CD1c-positive myeloid dendritic cell (primary cell): ENCODE data around the gene ACSF3.
"Not testable (repeated sequence)": the region's sequence is repeated elsewhere in the genome, so short reads cannot be mapped to it uniquely, and the experiment has no call there.

Source experiments
- DNase-seq: peaks from one replicate; pipeline ENCODE4 v3.0.0-alpha.2; 2016; ENCODE audit errors: extremely low spot score

The ACSF3 gene

DNA sequence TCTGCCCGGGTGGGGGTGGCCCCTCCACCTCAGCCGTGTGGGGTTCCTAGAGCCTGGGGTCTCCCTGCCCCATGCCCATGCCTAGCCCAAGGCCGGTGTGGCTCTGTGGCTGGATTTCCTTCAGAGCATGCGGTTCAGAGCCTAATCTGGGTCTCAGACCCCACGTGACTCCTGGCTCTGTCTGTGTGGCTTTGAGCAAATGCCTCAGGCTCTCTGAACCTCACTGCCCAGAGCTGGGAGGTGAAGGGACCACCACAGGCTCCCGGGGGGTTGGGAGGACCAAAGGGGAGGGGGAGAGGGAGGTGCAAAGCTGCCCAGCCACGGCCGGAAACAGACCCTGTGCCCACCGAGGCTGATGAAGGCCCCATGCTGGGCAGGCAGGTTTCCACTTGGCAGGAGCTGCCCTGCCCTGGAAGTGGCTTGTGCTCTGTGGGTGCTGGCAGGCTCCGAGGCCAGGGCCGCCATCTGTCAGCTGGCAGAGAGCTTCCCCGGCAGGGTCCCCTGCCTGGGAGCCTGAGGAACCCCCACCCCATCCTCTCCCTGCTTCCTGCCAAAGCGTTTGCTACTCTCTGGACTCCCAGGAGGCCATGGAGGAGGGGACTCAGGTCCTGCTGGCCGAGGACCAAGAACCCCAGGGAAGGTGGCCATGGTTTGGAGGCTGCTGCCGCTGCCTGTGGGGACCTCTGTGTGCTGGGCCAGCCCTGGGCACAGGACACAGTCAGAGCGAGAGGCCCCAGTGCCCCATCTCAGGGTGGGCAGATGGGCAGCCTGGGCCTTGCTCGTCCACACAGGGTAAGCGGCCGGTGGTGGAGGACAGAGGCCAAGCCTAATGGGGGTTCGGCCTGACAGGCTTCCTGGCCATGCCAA is 81.9 kb downstream of the ACSF3 start:
- no peak for DNase-seq

DNA sequence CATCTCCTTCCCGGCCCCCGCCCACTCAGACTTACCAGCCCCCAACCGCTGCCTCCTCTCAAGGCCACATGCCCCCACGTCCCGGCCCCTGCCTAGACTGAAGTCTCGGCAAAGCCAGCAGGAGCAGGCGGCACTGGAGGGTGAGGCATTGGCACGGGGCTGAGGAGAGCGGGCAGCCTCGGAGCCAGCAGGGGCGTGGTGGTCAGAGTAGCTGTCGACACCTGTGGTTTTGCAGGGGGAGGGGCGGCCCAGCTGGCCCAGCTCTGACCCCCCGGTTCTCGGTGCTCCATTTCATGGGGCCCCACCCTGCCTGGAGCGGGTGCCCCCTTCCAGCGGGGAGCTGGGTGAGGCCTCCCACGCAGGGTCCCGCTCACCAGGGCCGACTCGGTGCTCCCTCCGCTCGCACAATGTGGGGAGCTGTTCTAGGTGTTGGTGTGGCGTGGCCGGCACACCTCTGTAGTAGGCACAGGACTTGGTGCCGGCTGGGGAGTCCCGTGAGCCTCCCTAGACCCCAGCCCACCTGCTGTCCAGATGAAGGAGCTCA is 82.6 kb downstream of the ACSF3 start:
- no peak for DNase-seq

DNA sequence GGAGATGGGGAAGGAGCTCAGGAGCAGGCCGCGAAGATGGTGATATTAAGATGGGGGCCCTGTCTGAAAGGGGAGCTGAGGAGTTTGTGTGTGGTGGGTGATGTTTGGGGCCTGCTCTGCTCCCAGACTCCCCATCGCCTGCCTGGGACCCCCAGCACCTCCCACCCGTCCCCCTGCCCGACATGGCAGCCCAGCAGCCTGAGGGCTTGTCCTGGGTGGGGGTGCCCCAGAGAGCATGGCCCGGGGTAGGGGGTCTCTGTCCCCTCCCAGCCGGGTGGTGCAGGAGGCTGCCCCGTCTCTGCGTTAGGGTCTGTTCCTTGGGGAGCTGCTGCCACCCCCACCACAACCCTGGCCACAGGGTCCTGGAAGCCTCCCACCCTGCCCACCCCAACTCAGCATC is 83.1 kb downstream of the ACSF3 start:
- no peak for DNase-seq

GRCh38 chr16:89177501-89177900 is 83.8 kb downstream of the ACSF3 start:
- DNase-seq = no peak

DNA sequence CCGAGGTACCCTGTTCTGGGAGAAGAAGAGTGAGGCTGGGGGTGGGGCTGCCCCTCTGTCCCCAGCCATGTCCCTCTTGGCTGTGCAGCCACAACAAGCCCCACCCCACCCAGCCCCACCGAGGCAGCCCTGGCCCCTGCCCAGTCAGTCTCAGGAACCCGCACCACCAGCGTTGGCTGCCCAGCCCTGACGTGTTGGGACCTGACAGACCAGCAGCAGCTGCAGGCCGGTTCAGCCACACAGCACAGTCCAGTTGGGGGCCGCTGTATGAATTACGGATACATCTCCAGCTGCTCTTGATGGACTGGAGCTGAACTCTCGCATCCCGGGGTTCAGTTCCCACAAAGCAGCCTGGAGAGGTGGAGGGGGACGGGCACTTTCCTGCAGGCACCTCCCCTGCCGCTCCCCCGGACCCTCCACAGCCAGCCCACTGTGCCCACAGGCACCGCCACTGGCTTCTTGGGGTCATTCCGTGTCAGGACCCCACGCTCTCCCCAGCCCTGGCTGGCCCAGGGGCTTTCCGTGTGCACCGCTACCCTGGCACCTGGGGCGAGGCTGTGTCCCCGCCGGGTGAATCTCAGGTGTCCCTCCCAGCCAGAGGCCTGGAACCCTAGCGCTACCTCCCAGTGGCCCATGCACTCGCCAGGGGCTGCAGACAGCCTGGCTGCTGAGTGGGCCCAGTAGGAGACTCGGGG is 84.9 kb downstream of the ACSF3 start:
- DNase-seq = no peak

DNA sequence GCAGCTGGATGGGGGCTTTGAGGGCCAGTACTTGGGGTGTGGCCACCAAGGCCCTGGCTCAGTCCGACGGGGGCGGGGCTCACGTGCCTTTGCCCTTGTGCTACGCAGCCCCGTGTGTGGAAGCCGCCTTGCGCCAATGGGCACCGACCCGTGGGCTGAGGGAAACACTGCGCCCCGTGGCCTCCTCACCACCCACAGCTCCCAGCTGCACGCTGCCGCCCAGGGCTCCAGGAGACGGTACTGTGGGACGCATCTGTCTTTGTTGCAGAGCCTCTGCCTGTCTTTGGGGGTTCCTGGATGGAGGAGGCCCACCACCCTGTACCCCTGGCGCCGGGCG is 85.5 kb downstream of the ACSF3 start:
- no peak for DNase-seq

DNA sequence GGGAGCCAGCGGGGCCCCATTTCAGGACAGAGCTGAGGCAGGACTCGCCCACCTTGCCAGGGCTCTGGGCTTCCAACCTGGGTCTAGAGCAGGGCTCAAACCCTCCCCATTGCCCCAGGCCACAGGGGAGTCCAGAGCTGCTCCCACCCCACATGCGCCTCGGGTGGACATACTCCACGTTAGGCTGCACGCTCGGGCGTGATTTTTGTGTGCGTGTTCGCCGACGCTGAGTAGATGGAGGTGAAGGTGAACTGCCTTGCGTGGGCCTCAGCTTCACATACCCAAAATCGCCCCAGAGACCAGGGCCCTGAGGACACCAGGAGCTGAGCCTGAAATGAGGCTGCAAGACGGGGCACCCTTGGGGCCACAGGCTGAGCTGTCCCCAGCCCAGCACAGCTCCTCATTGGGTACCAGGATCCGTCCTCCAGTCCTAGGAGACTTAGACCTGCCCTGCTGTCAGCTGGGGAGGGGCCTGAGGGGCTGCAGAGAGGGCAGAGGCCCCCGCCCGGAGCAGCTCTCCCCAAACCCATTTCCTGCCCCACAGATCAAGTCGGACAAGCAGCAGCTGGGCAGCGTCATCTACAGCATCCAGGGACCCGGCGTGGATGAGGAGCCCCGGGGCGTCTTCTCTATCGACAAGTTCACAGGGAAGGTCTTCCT is 86.1 kb downstream of the ACSF3 start:
- DNase-seq = no peak

DNA sequence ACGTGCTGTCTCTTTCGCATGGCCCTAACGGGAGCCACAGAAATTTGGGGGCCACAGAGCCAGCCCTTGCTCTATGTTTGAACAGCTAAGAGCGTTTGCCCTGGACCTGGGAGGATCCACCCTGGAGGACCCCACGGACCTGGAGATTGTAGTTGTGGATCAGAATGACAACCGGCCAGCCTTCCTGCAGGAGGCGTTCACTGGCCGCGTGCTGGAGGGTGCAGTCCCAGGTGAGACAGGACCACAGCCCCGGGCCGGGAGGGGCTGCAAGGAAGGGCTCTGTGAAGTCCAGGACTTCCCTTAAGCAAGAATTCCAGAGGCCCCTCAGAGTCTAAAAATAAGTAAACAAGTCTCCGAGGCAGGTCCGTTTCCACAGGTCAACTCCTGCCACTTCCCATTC is 89.8 kb downstream of the ACSF3 start:
- no peak for DNase-seq

GRCh38 chr16:89183975-89184676 is 90.5 kb downstream of the ACSF3 start:
- no peak for DNase-seq

DNA sequence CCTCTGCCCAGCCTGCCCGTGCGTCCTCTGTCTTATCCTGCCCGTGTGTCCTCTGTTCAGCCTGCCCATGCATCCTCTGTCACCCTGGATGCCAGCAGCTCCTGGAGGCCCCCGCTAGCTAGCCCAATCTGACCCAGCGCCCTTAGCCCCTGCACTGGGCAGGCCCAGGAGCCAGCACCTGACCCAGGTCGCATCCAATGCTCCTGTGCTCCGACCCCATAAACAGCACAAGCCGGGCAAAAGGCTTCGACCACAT is 91.0 kb downstream of the ACSF3 start:
- DNase-seq = no peak

DNA sequence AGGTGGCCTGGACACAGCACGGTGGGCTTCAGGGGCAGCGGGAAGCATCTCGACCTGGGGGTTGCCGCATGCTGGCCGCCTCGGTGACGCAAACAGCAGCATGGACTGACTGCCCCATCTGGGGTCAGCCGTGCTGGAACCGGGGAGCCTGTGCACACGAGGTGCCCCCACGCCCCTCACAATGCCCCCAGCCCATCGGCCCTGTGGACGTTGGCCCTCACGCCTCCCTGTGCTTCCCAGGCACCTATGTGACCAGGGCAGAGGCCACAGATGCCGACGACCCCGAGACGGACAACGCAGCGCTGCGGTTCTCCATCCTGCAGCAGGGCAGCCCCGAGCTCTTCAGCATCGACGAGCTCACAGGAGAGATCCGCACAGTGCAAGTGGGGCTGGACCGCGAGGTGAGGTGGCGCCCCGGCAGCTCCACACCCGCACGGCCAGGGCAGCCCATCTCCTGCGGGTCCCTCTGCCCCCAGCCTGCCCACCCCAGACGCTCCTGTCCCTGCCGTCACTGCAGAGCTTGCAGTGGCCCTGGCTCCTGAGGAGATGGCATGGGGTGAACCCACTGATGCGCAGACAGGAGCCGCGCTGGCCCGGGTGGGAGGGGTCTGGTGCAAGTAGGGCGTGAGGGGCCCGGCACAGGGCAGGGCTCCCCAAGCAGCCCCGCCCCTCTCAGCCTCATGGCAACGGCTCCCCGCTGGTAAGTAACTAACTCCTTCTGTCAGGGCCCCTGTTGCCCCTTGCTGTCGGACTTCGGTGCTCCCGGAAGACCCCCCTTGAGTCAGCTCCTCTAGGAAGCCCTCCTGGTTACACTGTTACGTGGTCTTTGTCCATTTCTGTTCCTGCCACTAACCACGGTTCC is 91.5 kb downstream of the ACSF3 start:
- DNase-seq = no peak

DNA sequence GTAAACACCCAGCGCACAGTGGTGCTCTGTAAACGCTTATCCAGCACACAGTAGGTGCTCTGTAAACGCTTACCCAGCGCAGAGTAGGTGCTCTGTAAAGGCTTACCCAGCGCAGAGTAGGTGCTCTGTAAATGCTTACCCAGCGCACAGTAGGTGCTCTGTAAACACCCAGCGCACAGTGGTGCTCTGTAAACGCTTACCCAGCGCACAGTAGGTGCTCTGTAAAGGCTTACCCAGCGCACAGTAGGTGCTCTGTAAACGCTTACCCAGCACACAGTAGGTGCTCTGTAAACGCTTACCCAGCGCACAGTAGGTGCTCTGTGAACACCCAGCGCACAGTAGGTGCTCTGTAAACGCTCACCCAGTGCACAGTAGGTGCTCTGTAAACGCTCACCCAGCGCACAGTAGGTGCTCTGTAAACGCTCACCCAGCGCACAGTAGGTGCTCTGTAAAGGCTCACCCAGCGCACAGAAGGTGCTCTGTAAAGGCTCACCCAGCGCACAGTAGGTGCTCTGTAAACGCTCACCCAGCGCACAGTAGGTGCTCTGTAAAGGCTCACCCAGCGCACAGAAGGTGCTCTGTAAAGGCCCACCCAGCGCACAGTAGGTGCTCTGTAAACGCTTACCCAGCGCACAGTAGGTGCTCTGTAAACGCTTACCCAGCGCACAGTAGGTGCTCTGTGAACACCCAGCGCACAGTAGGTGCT is 92.4 kb downstream of the ACSF3 start:
- DNase-seq = not testable (repeated sequence)

DNA sequence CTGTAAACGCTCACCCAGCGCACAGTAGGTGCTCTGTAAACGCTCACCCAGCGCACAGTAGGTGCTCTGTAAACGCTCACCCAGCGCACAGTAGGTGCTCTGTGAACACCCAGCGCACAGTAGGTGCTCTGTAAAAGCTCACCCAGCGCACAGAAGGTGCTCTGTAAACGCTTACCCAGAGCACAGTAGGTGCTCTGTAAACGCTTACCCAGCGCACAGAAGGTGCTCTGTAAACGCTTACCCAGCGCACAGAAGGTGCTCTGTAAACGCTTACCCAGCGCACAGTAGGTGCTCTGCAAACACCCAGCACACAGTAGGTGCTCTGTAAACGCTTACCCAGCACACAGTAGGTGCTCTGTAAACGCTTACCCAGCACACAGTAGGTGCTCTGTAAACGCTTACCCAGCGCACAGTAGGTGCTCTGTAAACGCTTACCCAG is 93.0 kb downstream of the ACSF3 start:
- not testable (repeated sequence) for DNase-seq

GRCh38 chr16:89187032-89187769 is 93.5 kb downstream of the ACSF3 start:
- peak; percentile 69 for DNase-seq

GRCh38 chr16:89187770-89188392 is 94.2 kb downstream of the ACSF3 start:
- no peak for DNase-seq

- not testable (repeated sequence) for DNase-seq
Measured at GRCh38 chr16:89188471-89189357, 95.1 kb downstream of the ACSF3 start.

GRCh38 chr16:89189358-89190025 is 95.8 kb downstream of the ACSF3 start:
- no peak for DNase-seq
